ELF-1 (cell line): ENCODE measurements around the gene MTMR4.
"Not testable (repeated sequence)": the region's sequence is repeated elsewhere in the genome, so short reads cannot be mapped to it uniquely, and the experiment has no call there.

ENCODE experiments used
- DNase-seq: peaks from one replicate; pipeline ENCODE4 v3.0.0-alpha.2; 2016; ENCODE audit warnings: low read depth, low spot score

MTMR4 gene

GRCh38 chr17:58492238-58493121 lies 22.0 kb downstream of the MTMR4 start:
- no peak for DNase-seq

DNA sequence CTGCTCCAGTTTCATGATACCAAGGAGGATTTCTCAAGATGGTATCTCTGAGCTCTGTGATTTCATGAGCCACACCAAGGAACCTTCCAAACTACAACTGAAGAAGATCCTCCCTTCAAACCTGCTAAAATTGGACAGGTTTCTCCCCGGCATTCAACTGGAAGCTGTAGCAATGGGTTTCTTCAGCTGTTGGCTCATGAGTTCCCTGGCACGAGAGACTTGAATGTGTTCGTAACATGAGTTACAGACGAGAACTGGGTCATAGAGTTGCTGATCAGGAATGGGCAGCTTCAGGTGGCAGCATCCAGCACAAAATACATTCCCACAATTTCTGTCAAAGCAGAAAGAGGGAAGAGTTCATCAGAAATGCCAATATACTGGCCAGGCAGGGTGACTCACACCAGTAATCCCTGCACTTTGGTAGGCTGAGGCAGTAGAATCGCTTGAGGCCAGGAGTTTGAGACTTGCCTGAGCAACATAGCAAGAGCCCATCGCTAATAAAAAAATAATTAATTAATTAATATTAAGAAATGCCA lies 22.9 kb downstream of the MTMR4 start:
- DNase-seq: no peak

- DNase-seq: no peak
Observed at GRCh38 chr17:58488428-58488890, 26.0 kb downstream of the MTMR4 start.

- peak; percentile 79 for DNase-seq
Observed at GRCh38 chr17:58487589-58488427, 26.6 kb downstream of the MTMR4 start, which contains the start of gene HSF5. Gene HSF5, minus strand, starts transcription at chr17:58488408. Its CDS starts 134 bp downstream, at chr17:58488274.

DNA sequence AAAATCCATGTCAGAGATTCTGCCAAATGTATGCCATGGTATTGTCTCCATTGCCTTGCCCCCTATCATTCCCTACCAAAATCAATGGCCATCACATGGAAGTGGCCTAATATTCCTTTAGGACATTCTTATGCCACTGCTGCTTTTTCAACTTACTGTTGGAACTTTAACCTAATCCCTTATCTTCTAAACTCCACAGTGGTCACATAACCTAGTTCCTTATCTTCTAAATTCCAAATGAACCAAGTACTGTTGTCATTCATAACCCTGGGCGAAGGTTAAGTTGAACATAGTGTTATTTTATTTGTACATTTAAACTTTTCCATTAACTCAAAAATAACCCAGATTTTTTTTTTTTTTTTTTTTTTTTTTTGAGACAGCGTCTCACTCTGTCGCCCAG lies 29.8 kb downstream of the MTMR4 start:
- no peak for DNase-seq

GRCh38 chr17:58481798-58482197 lies 32.6 kb downstream of the MTMR4 start:
- DNase-seq: not testable (repeated sequence)

- no peak for DNase-seq
Observed at GRCh38 chr17:58480090-58480489, 34.3 kb downstream of the MTMR4 start.

GRCh38 chr17:58476812-58477211 lies 37.6 kb downstream of the MTMR4 start:
- no peak for DNase-seq

DNA sequence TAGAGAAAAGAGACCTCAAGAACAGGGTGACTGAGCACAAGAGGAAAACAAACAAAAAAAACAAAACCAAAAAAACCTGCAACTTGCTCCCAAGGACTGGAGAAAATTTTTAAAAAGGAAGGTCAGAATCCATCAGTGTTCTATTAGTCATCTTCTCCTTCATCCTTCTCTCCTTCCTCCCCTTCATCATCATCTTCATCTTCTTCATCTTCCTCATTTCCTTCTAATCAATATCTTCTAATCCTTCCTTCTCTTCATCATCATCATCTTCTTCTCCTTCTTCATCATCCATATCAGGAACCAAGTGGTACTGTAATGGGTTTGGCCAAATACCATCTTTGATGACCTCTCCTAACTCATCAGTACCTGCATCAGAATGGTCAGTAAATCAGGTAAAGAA lies 38.5 kb downstream of the MTMR4 start:
- no peak for DNase-seq

GRCh38 chr17:58470356-58470755 lies 44.1 kb downstream of the MTMR4 start:
- DNase-seq: no peak

- DNase-seq: no peak
Observed at GRCh38 chr17:58468944-58469343, 45.5 kb downstream of the MTMR4 start.

DNA sequence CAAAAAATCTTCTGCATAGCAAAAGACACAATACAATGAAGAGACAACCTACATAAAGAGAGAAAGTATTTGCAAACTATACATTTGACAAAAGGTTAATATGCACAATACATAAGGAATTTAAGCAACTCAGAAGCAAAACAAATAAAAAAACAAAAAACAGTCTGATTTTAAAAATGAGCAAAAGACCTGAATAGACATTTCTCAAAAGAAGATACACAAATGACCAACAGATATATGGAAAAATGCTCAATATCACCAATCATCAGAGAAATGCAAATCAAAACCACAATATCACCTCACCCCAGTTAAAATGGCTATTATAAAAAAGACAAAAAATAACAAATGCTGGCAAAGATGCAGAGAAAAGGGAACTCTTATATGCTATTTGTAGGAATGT lies 58.9 kb downstream of the MTMR4 start:
- DNase-seq: no peak

DNA sequence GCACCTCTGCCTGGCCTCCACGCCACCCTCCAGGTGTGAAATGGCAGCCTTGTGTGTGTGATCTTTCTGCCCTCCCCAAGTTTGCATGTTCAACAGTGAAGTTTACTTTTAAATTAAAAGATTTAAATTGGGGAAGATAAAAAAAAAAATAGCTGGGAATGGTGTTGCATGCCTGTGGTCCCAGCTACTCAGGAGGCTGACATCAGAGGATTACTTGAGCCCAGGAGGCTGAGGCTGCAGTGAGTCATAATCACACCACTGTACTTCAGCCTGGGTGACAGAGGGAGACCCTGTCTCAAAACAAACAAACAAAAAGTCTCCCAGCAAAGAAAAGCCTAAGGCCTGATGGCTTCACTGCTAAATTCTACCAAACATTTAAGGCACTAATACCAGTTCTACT lies 61.7 kb downstream of the MTMR4 start:
- DNase-seq: peak; percentile 20

DNA sequence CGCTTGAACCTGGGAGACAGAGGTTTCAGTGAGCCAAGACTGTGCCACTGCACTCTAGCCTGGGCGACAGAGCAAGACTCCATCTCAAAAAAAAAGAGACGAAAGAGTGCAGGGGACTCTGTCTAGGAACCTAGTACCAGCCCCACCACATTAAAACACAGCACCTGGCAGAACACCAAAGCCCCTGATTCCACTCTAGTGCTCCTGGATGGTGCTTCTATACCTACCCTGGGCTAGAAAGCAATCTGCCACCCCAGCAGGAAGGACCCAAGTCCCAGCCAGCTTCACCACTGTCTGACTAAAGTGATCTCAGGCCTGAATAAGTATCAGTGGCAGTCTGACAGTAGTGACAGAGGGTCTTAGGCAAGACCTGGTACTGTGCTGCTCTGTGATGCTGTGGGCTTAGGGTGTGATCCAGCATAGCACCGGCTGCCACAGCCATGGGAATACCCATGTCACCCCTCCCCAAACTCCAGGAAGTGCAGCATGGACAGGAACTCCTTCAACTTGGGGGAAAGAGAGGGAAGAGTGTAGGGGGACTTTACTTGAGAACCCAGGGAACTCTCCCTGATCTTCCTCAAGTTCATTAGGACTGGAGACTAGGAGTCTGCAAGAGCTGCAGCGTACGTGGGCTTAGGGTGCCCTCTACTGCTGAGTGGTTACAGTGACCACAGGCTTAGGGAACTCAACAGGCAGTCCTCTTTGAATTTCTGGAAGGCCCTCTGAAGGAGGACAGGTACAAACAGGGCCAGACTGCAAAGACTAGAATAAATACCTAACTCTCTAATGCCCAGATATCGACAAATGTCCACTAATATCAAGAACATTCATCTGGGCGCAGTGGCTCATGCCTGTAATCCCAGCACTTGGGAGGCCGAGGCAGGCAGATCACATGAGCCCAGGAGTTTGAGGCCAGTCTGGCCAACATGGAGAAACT lies 67.1 kb downstream of the MTMR4 start:
- peak; percentile 91 for DNase-seq

GRCh38 chr17:58446086-58446485 lies 68.4 kb downstream of the MTMR4 start:
- no peak for DNase-seq
